Measurements from ENCODE around the gene HCFC1R1. TPM values are rescaled to one million over a fixed set of nuclear protein-coding genes. Genes with fewer than 3 reads are reported as not detected.

The HCFC1R1 gene
- total RNA-seq, 1 experiment from 2014 or later: 61.3 TPM

- WGBS (ENCODE audit: extremely low coverage, insufficient read length, low lambda C conversion rate): no CpG with 5 or more reads among the region's 52 CpGs
- H2BK120ac ChIP-seq (ENCODE audit: low read depth, low read length, poor library complexity, severe bottlenecking): no peak within 1 kb of the TSS
- H3K4me1 ChIP-seq (ENCODE audit: insufficient read depth, low read length): peaks cover 2% of the 10 kb centered on the region; the same call in 1 of the 2 replicates
- H3K23me2 ChIP-seq (ENCODE audit: insufficient read length, low read depth, low read length, poor library complexity, severe bottlenecking): peaks cover 28% of the 10 kb centered on the region
- TF ChIP-seq CTCF (conservative IDR thresholded peaks at IDR 0.05): peak; percentile 91
- no peak within 1 kb of the TSS for H2AFZ ChIP-seq (ENCODE audit: low read length)
- H3K23ac ChIP-seq (ENCODE audit: insufficient read length, low read depth, low read length): no peak within 1 kb of the TSS
- no peak within 1 kb of the TSS for H2BK15ac ChIP-seq (ENCODE audit: low read depth, low read length)
- H3K18ac ChIP-seq (ENCODE audit: insufficient read length, low read depth, low read length): peak within 1 kb of the TSS; percentile 99
- peak; percentile 97 for DNase-seq
- H3K79me1 ChIP-seq (ENCODE audit: insufficient read depth, low read depth, low read length, poor library complexity, severe bottlenecking): no peaks in the 10 kb centered on the region
- no peak within 1 kb of the TSS for H4K91ac ChIP-seq (ENCODE audit: insufficient read length, low read depth, low read length)
- H3K4me3 Mint-ChIP-seq: peak within 1 kb of the TSS; percentile 91 to 96
- peak within 1 kb of the TSS; percentile 98 to 99 (median 99) for H3K27ac Mint-ChIP-seq
- H4K5ac ChIP-seq (ENCODE audit: insufficient read length, low read depth, low read length): no peak within 1 kb of the TSS
- H3K27ac ChIP-seq (ENCODE audit: insufficient read length, low read depth, low read length): no peak within 1 kb of the TSS
- no peak within 1 kb of the TSS; the same call in 1 of the 2 replicates for H3K4ac ChIP-seq (ENCODE audit: low read depth, low read length)
- H2BK12ac ChIP-seq (ENCODE audit: insufficient read length, low read depth, low read length): peak within 1 kb of the TSS; percentile 78
- H3K79me2 ChIP-seq (ENCODE audit: insufficient read depth, low read length): peaks cover 9% of the 10 kb centered on the region; the same call in 1 of the 2 replicates
- no peak within 1 kb of the TSS for H2BK20ac ChIP-seq (ENCODE audit: low read depth, low read length, poor library complexity, severe bottlenecking)
- H3K9ac ChIP-seq (ENCODE audit: extremely low read depth, insufficient read length, low read length): peak within 1 kb of the TSS; percentile 87
- no peak within 1 kb of the TSS for H2AK5ac ChIP-seq (ENCODE audit: insufficient read length, low read length)
- H3K36me3 Mint-ChIP-seq (ENCODE audit: insufficient read depth in 1 of 3, low read depth in 3 of 3): peaks cover 24 to 49% (median 34%) of the 10 kb centered on the region in 3 experiments
- H3K9me3 Mint-ChIP-seq: no peaks in the 10 kb centered on the region; a peak in 2 of 5 replicates
- H3K27me3 Mint-ChIP-seq (ENCODE audit: low read depth): peaks cover 9% of the 10 kb centered on the region
- no peaks in the 10 kb centered on the region for H4K20me1 ChIP-seq (ENCODE audit: control insufficient read depth, insufficient read depth, insufficient read length)
- H3T11ph ChIP-seq (ENCODE audit: low read length): no peak within 1 kb of the TSS
- no peak within 1 kb of the TSS for H4K8ac ChIP-seq (replicated peaks; ENCODE audit: insufficient read length, low read depth, low read length)
- peaks cover 51 to 74% of the 10 kb centered on the region in 2 experiments for H3K4me1 Mint-ChIP-seq
- peak within 1 kb of the TSS; percentile 76 for H2BK5ac ChIP-seq (ENCODE audit: insufficient read length, low read length)
- H3K4me2 ChIP-seq (ENCODE audit: insufficient read depth, insufficient read length, low read length): peak within 1 kb of the TSS; percentile 81
- H3K56ac ChIP-seq (ENCODE audit: insufficient read length, low read depth, low read length): no peak within 1 kb of the TSS
- H3K14ac ChIP-seq (ENCODE audit: insufficient read depth, low read length): peak within 1 kb of the TSS; percentile 99
- H3K27me3 ChIP-seq (ENCODE audit: insufficient read depth, low read length): no peaks in the 10 kb centered on the region
- H3K9me3 ChIP-seq (ENCODE audit: control insufficient read depth, low read depth, low read length): no peaks in the 10 kb centered on the region
Measured at GRCh38 chr16:3017794-3018506, 5.8 kb downstream of the HCFC1R1 start, which contains the start of gene CLDN6. CLDN6 (minus strand) TSS chr16:3018183; CDS start chr16:3016021, 2,162 bp downstream.

Measured in H9 (cell line).